SHP77 treated with DMSO at 0.1 percent for 48 hours (cell line): Measurements from ENCODE around the gene BIRC5.
"Not testable (repeated sequence)": the region's sequence is repeated elsewhere in the genome, so short reads cannot be mapped to it uniquely, and the experiment has no call there.

Experiments
- DNase-seq: peaks from one replicate; lab custom pipeline; 2025; lab: John Stamatoyannopoulos, UW

The BIRC5 gene

DNA sequence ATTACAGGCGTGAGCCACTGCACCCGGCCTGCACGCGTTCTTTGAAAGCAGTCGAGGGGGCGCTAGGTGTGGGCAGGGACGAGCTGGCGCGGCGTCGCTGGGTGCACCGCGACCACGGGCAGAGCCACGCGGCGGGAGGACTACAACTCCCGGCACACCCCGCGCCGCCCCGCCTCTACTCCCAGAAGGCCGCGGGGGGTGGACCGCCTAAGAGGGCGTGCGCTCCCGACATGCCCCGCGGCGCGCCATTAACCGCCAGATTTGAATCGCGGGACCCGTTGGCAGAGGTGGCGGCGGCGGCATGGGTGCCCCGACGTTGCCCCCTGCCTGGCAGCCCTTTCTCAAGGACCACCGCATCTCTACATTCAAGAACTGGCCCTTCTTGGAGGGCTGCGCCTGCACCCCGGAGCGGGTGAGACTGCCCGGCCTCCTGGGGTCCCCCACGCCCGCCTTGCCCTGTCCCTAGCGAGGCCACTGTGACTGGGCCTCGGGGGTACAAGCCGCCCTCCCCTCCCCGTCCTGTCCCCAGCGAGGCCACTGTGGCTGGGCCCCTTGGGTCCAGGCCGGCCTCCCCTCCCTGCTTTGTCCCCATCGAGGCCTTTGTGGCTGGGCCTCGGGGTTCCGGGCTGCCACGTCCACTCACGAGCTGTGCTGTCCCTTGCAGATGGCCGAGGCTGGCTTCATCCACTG, at the start of gene BIRC5:
BIRC5 (plus strand) TSS at position 238 of the 690 bp plus-strand sequence; CDS start at position 302, 64 bp downstream.
- DNase-seq, result peak; percentile 85

DNA sequence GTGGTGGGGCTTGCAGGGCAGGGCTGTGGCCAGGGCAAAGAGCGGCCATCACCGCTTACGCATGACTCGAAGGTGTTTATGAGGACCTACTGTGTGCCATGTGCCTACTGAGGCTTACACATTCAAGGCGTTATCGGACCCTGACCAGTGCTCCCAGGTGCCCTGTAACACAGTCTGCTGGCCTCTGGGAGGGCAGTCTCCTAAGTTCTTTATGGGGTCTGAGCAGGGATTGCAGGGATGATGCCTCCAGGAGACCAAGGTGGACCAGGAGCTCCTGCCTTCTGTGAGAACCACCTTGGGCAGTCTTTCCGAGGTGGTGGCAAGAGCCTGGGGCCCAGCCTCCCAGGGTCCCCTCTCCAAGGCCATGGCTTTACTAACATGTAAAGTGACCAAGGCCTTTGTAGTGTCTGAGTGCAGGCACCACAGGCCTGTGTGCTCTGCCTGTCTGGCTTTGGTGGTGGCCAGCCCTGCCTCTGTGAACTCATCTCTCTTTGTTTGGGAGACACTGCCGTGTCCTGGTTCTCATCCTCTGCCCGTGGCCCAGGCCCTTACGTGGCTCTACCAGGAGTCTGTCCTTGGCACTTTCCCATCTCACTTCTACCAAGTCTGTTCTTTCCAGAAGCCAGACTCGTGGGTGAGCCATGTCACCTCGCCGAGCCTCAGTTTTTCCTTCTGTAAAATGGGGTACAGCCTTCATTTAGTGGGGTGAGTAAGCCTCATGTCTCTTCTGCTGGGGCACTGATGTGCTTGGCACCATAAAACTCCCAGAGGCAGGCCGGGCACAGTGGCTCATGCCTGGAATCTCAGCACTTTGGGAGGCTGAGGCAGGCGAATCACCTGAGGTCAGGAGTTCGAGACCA, 49.1 kb upstream of the BIRC5 start:
- no peak for DNase-seq

DNA sequence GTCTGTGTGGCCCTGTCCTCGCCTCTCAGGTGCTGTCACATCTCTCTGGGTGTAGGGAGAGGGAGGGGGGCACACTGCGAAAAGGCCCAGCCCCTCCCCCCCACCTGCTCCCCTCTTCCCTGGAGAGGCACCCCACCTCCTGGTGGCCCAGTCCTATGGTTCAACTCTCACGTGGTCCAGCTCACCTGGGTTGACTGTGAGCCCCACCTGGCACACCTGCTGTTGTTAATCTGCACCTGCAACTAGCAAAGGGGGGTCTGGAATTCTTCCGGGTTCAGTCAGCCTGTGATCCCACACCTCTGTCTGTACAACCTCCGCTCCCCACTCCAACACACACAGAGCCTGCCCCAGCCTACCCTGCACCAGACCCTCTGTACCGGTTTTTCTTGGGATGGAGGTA, 47.6 kb upstream of the BIRC5 start:
- no peak for DNase-seq

DNA sequence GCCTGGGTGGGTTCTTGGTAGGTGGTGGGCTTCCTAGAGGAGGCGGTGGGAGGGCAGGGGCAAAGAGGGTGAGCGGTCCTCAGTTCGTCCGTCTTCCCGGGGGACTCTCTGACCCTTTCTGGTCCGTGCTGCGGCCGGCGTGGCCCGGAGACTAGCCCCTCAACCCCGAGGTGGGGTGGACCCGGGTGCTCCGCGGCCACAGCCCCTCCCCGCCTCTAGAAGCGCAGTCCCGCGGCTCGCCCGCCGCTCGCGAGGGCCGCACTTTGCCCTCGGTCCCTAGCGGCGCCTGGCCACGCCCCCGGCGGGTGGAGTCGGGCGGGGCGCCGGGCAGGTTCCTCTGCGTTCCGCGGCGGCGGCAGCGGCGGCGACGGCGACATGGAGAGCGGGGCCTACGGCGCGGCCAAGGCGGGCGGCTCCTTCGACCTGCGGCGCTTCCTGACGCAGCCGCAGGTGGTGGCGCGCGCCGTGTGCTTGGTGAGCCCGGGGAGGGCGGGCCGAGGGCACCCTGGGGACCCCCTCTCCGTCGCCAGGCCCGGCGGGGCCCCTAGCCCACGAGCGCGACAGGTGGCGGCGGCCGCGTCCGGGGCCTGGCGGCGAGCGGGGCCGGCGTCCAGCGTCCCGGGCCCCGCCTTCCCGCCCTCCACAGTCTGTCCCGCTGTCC, 45.7 kb upstream of the BIRC5 start, which contains the start of gene SYNGR2:
SYNGR2 (plus strand) TSS at position 340 of the 661 bp plus-strand sequence; CDS start at position 376, 36 bp downstream.
- peak; percentile 43 for DNase-seq

DNA sequence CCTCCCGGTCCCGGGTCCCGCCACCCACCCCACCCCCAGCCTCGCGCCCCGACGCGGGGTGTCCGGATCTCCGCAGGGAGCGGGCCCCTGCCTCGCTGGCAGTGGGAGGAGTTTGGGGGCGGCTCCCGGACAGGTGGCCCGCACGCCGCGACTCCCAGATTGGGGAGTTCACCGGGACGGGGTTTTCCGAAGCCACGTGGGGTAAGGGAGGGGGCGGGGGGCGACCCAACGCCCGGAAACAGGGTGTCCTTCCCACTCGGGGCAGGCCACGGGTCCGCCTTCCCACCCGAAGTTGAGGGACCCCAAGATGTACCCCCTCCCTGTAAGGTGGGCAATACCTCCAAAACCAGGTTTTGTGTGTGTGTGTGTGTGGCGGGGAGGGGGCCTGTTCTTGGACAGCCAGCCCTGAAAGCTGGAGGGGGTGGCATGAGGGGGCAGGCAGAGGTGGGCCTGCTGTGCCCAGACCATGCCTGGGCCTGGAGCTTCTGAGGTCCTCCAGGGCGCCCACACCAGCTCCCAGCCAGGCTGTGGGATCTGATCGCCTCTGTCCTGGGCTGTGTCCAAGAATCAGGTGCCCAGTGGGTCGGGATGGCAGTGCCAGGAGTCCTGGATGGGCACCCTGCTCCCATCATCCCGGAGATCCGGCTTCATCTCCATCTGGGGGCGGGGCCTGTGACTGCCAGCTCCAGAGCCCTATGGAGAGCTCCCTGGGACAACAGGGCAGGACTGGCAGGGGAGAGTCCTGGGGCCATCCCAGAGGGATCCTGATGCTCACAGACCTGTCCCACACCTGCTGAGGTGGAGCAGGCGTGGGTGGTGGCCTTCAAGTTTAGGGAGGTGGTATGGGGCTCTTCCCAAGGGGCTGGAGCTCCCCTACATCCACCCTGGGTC, 44.9 kb upstream of the BIRC5 start:
- no peak for DNase-seq

DNA sequence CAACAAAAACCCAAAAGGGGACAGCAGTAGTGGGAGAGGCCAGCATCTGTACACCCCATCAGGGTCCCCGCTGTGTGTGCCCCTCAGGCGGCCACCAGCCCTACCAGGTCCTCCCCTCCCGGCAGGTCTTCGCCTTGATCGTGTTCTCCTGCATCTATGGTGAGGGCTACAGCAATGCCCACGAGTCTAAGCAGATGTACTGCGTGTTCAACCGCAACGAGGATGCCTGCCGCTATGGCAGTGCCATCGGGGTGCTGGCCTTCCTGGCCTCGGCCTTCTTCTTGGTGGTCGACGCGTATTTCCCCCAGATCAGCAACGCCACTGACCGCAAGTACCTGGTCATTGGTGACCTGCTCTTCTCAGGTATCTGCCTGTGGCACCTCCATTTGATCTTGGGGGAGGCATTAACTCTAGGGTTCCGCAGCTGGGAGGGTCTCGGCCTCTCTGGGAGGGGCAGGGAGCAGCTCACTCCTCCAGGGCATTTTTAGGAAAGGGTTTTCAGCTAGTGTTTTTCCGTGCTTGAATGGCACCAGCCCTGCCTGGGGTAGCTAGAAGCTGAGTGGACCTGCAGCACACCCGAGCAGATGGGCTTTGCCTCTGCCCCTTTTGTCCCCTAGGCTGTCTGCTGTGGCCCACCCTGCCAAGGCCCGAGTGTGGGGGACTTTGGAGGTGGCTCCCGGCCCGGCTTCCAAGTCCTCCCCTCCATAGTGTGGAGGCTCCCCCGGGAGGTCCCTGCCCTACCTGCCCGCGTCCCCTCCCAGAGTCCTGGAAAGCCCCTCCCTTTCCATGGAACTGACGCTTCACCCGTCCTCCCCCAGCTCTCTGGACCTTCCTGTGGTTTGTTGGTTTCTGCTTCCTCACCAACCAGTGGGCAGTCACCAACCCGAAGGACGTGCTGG, 43.1 kb upstream of the BIRC5 start:
- no peak for DNase-seq

DNA sequence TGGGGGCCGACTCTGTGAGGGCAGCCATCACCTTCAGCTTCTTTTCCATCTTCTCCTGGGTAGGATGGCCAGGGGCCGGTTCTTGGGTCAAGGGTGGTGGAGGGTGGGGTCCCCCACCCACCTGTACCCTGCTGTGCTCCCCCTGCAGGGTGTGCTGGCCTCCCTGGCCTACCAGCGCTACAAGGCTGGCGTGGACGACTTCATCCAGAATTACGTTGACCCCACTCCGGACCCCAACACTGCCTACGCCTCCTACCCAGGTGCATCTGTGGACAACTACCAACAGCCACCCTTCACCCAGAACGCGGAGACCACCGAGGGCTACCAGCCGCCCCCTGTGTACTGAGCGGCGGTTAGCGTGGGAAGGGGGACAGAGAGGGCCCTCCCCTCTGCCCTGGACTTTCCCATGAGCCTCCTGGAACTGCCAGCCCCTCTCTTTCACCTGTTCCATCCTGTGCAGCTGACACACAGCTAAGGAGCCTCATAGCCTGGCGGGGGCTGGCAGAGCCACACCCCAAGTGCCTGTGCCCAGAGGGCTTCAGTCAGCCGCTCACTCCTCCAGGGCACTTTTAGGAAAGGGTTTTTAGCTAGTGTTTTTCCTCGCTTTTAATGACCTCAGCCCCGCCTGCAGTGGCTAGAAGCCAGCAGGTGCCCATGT, 42.3 kb upstream of the BIRC5 start:
- DNase-seq, result not testable (repeated sequence)

DNA sequence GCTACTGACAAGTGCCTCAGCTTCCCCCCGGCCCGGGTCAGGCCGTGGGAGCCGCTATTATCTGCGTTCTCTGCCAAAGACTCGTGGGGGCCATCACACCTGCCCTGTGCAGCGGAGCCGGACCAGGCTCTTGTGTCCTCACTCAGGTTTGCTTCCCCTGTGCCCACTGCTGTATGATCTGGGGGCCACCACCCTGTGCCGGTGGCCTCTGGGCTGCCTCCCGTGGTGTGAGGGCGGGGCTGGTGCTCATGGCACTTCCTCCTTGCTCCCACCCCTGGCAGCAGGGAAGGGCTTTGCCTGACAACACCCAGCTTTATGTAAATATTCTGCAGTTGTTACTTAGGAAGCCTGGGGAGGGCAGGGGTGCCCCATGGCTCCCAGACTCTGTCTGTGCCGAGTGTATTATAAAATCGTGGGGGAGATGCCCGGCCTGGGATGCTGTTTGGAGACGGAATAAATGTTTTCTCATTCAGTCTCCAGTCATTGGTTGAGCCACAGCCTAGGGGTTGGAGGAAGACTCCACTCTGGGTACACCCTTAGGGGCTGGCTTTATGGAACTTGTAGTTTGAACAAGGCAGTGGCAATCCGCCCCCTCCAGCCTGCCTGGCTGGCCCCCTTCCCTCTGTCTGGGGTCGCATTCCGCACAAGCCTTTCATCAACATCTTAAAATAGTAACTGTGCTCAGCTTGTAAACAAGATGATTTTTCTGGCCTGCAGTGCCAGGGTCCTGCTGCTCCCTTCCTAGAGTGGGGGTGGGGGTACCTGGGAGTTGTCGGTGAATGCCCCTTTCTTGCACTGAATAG, 41.6 kb upstream of the BIRC5 start:
- DNase-seq, result no peak

DNA sequence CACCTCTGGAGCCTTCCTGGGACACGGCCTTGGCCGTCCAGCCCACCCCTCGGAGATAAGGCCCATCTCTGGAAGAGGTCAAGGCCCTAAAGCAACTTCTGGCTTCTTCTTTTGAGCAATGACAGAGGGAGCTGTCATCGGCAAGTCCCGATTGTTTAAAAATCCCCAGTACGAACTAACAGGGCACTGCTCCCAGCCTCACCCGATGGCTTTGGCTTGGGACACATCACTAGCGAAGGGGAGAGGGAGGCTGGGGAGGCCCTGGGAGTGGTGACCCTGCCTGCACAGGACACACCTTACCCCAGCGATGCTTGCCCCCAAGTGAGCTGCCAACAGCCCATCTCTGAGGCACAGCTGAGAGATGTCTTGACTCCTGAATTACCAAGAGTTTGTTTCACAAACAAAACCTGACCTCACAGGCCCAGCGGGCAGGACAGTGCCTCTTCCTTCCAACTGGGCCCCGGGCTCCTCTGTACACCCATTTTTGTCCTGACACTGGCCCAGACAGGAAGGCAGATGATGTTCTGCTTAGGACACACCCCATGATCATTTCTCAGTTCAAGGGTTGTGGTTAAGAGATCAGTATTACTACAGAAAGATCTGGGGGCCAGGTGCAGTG, 40.8 kb upstream of the BIRC5 start:
- DNase-seq, result no peak

DNA sequence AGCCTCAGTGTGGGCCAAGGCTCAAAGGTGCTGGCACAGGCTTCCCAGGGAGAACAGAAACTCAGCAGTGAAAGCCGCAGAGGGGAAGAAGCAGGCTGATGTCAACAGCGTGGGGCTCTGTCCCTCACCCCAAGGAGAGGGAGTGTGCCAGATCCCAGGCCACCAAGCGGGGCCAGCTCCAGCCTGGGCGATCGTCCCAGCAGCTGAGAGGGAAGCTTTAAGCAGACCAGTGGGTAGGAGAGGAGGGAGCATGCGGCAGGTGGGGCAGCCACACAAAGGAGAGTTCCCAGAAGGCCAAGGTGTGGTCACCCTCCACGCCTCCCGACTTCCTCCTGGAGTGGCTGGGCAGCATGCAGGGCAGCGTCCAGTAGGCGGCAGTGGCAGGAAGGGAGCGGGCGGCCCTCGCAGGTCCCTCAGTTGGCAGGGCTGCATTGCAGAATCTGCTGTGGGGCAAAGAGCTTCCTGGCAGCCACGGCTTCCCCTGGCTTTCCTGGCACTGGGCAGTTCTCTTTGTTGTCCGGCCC, 39.6 kb upstream of the BIRC5 start:
- DNase-seq, result peak; percentile 88

DNA sequence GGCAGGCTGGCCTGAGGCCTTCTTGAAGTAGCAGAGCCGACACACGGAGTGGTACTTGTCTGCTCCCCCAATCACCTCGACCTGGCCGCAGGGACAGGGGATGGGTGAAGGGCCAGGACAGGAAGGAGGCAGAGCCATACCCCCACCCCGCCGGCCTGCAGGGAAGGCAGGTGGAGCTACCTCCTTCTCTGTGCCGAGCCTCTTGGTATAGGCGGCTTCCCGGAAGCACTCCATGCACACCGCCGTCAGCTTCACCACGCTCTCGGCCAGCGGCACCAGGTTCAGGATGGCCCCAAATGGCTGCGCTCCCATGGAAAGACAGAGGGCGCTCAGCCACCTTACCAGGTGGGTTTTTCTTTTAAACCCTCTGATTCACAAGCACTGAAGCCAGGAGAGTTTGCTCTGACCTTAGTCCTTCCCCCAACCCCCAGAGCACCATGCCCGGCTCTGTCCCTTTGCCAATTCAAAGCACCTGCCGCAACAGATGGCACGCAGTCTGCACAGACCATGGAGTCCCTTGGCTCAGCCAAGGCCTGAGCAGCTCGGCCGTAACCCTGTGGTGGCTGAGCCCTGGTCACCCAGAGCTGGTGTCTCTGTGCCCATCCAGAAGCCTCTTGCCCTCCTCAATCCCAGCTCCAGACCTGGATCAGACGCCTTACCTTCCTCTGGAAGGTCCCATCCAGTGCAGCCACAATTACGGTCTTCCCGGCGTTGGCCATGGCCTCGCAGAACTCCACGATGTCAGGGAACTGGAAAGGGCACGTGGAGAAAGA, 39.0 kb upstream of the BIRC5 start:
- peak; percentile 83 for DNase-seq

DNA sequence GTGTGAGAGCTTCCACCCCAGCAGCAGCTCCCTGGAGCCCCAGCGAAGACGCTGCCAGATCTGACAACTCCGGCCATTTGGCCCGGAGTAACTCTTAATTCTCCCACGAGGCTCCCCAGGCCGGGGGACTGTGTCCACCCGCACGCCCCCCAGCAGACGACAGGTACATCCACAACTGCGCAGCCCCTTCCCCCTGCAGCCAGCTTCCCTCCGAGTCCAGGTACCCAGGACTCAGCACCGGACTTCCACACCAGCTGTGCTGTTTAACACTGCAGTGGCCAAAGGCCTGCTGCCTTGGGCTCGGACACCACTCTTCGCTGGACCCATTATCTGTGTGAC, 38.4 kb upstream of the BIRC5 start:
- DNase-seq, result no peak

DNA sequence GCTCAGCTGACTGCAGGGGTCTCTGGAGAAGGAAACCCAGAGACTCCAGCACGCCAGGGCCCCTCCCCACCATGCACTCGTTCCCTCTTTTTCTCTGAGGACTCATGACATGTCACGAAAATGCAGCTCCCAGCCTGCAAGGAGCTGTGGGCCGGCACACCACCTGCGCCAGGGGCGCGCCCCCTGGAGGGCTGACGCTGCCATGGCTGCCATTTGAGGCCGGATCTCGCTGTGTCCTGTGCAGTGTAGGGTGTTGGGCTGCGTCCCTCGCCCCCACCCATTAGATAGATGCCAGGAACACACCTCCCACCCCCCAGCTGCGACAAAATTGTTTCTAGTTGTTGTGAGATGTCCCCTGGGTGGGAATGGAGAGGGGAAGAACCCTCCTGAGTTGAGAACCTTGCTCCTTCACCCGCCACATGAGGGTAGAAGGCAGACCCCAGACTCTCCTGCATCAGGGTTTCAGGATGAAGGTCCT, 37.5 kb upstream of the BIRC5 start:
- peak; percentile 78 for DNase-seq

DNA sequence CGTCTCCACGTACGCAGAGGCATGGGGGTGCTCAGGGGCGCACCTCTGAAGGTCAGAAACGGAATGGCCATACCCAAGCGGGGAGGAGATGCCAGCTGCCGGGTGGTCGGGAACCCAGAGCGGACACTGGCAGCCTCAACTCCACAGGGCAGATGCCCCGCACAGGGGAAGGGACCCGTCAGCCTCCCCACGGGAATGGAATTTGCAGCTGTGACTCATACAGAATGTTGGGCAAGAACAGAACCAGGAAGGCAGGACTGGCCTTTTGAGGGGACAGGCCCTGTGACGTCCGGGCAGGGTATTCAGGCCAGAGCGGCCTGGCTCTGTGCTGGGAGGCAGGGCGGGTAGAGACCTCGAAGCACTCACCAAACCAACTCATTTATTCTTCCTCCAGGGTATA, 34.7 kb upstream of the BIRC5 start:
- DNase-seq, result no peak

DNA sequence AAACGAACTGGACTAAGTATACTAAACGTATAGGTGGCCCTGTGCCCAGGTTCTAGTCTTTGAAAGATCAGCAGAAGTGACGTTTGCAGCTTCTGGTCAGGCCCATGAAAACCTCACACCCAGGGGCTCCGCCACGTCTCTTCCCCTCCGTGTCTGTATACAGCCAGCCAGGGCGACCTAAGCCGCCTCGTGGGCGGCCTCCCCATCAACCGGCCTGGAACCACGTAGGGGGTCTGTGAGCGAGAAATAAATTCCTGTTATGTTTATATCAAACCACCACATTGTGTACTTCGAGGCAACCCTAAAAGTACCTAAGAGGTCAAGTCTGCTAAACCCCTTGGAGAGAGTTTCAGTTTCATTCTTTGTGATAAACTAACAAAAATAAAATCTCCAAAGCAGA, 34.0 kb upstream of the BIRC5 start:
- DNase-seq, result no peak

DNA sequence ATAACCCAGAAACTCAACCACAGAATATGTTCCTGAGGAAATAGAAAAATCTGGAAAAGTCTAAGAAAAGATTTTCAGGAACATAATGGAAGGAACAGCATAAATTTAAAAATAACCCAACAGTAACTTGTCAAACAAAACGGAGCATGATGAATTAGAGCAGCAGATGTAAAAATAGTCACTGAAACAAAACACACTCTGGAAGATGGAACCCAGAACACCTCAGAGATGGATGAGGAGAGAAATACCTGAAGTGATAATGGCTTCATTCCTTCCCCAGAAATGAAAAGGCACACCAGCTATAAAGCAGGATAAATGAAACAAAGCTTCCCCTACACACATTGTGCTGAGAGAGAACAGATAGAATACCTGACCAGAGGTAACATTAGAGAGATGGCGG, 33.5 kb upstream of the BIRC5 start:
- no peak for DNase-seq

DNA sequence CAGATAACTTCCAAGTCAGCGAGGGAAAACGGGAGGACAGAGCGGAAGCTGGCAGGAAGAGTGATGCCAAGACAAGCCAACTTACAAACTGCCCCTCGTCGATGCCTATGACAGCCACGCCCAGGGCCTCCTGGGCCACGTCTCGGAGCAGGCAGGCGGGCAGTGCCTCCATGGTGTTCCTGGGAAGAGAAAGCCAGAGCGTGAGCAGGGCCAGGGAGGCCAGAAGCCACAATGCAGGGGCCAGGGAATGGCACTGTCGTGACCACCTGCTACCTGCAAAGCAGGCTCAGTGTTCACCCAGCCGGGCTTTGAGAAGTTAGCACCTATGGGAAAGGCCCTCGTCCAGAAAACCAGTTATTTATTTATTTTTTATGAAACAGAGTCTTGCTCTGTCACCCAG, 31.5 kb upstream of the BIRC5 start:
- no peak for DNase-seq

DNA sequence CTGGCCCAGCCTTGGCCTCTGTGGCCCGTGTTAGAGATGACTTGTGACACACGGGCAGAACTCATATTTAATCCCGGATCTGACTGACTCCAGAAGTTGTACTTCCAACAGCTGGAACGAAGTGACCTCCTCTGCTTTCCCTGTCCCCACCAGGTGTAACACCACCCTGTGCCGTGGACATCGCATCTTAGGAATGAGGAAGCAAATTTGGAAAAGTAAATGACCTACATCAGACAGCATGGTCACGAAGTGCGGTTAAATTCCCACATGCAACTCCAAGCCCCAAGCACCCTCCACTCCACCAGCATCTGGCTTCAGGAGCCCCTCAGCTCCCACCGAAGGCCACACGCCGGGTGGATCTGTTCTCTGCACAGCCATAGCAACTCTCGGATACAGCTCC, 30.1 kb upstream of the BIRC5 start:
- no peak for DNase-seq
